CD14-positive monocyte (primary cell): ENCODE data around the gene PTOV1. TPM values are rescaled to one million over a fixed set of nuclear protein-coding genes. Genes with fewer than 3 reads are reported as not detected.

ENCODE experiments used
- DNase-seq, 3 donors: peaks; one replicate each; pipeline ENCODE4 v3.0.0-alpha.2; 2011 to 2022
- H2AFZ ChIP-seq: 2 replicates; pipeline ENCODE4 v1.6.0; 2012; ENCODE audit warnings: mild to moderate bottlenecking, low read depth, low read length, inconsistent platforms; ENCODE audit not compliant: insufficient read depth, poor library complexity, severe bottlenecking
- H3K27ac ChIP-seq, 2 donors: 1 replicate in 1 of 2; 2 replicates in 1 of 2; pipeline ENCODE4 v1.5.1; 2012 to 2013; ENCODE audit warnings: low read length in 2 of 2, control low read depth in 1 of 2, inconsistent platforms in 1 of 2, low read depth in 1 of 2, mild to moderate bottlenecking in 1 of 2
- H3K27me3 ChIP-seq, 2 donors: one replicate each; pipeline versions ENCODE4 v1.6.0 to v1.6.1; 2011 to 2013; ENCODE audit warnings: low read length in 2 of 2; ENCODE audit not compliant: control insufficient read depth in 2 of 2, insufficient read depth in 2 of 2
- H3K36me3 ChIP-seq, 2 donors: replicated peaks in 1 of 2; 1 replicate in 1 of 2; 2 replicates in 1 of 2; pipeline versions ENCODE4 v1.5.1 to v1.6.1; 2012 to 2013; ENCODE audit warnings: low read length in 2 of 2, control low read depth in 1 of 2, inconsistent platforms in 1 of 2, mild to moderate bottlenecking in 1 of 2; ENCODE audit not compliant: insufficient read depth in 2 of 2, control insufficient read depth in 1 of 2
- H3K4me1 ChIP-seq, 2 donors: 1 replicate in 1 of 2; 2 replicates in 1 of 2; pipeline versions ENCODE4 v1.5.1 to v1.6.1; 2012 to 2013; ENCODE audit warnings: low read length in 2 of 2, control low read depth in 1 of 2, inconsistent platforms in 1 of 2, mild to moderate bottlenecking in 1 of 2, moderate library complexity in 1 of 2; ENCODE audit not compliant: insufficient read depth in 2 of 2, control insufficient read depth in 1 of 2
- H3K4me2 ChIP-seq: replicated peaks from 2 replicates; pipeline ENCODE3; 2012; ENCODE audit warnings: low read length, moderate library complexity, mild to moderate bottlenecking; ENCODE audit not compliant: poor library complexity, severe bottlenecking; ENCODE audit errors: extremely low read depth
- H3K4me3 ChIP-seq, 3 experiments: fragments of 200-600 bp in 1 of 3; sonication (generic) in 1 of 3; replicated peaks in 1 of 3; 1 replicate in 2 of 3; 2 replicates in 1 of 3; pipeline ENCODE4 v1.5.1; 2011 to 2013; ENCODE audit warnings: low read length in 3 of 3, mild to moderate bottlenecking in 3 of 3, control low read depth in 2 of 3, low read depth in 2 of 3, inconsistent platforms in 1 of 3, moderate library complexity in 1 of 3
- H3K79me2 ChIP-seq: 2 replicates; pipeline ENCODE4 v1.6.0; 2012; ENCODE audit warnings: mild to moderate bottlenecking, control low read depth, inconsistent platforms, low read length, moderate library complexity; ENCODE audit not compliant: insufficient read depth
- H3K9ac ChIP-seq: 2 replicates; pipeline ENCODE4 v1.6.0; 2017; ENCODE audit warnings: low read length, mild to moderate bottlenecking; ENCODE audit not compliant: insufficient read depth, poor library complexity, severe bottlenecking
- H3K9me3 ChIP-seq, 2 donors: replicated peaks in 1 of 2; 1 replicate in 1 of 2; 2 replicates in 1 of 2; pipeline versions ENCODE4 v1.5.1 to v1.6.1; 2012 to 2013; ENCODE audit warnings: low read length in 2 of 2, control low read depth in 1 of 2; ENCODE audit not compliant: control insufficient read depth in 1 of 2, insufficient read depth in 1 of 2
- H4K20me1 ChIP-seq: 2 replicates; pipeline ENCODE4 v1.6.0; 2012; ENCODE audit warnings: mild to moderate bottlenecking, low read length, control low read depth, moderate library complexity; ENCODE audit not compliant: insufficient read depth
- H3K27ac Mint-ChIP-seq, 7 donors: one replicate each; pipeline ENCODE4 v1.8.0; 2020; ENCODE audit warnings: mild to moderate bottlenecking in 7 of 7, mixed read lengths in 7 of 7, moderate library complexity in 6 of 7, inconsistent platforms in 2 of 7
- H3K27me3 Mint-ChIP-seq, 3 donors: one replicate each; pipeline ENCODE4 v1.8.0; 2021 to 2022; ENCODE audit warnings: low read depth in 3 of 3, mild to moderate bottlenecking in 3 of 3, mixed read lengths in 3 of 3, moderate library complexity in 3 of 3, inconsistent platforms in 1 of 3
- H3K36me3 Mint-ChIP-seq, 2 donors: one replicate each; pipeline ENCODE4 v1.8.0; 2020; ENCODE audit warnings: mixed read lengths in 2 of 2, inconsistent platforms in 1 of 2, mild to moderate bottlenecking in 1 of 2
- H3K4me1 Mint-ChIP-seq: one replicate; pipeline ENCODE4 v1.8.0; 2020; ENCODE audit warnings: mild to moderate bottlenecking, mixed read lengths
- H3K4me3 Mint-ChIP-seq, 2 donors: one replicate each; pipeline ENCODE4 v1.8.0; 2020; ENCODE audit warnings: mild to moderate bottlenecking in 2 of 2, mixed read lengths in 2 of 2, moderate library complexity in 1 of 2
- H3K9me3 Mint-ChIP-seq, 7 donors: one replicate each; pipeline ENCODE4 v1.8.0; 2020 to 2022; ENCODE audit warnings: mixed read lengths in 7 of 7, mild to moderate bottlenecking in 6 of 7, moderate library complexity in 6 of 7, inconsistent platforms in 2 of 7
- CTCF ChIP-seq: fragments of 200-600 bp; IDR thresholded peaks from one replicate; pipeline ENCODE4 v1.8.0; 2022; ENCODE audit warnings: antibody characterized with exemption, mild to moderate bottlenecking
- WGBS: methylation state at CpG from one replicate; pipeline ENCODE4 v1.1.5; 2013; ENCODE audit warnings: missing lambda C conversion rate; ENCODE audit not compliant: insufficient coverage; 5-methylcytosine and 5-hydroxymethylcytosine counted together
- intact Hi-C, 2 donors: fragments of 100-400 bp; cut with micrococcal nuclease; formaldehyde crosslinking; loops; one replicate each; pipeline versions ENCODE4 v1.15.0 to v1.15.1; 2023
- polyA plus RNA-seq, 3 donors: library from polyadenylated mRNA; depleted of rRNA in 1 of 3; unstranded in 2 of 3; stranded (reverse) in 1 of 3; fragments of 300-500 nt in 2 of 3; fragments of >200 nt in 1 of 3; fragmentation: Illumina TruSeq in 2 of 3; gene quantifications; 1 replicate in 2 of 3; 2 replicates in 1 of 3; pipeline ENCODE4 v1.2.3, GENCODE V29; 2012 to 2021

The PTOV1 gene
- polyA plus RNA-seq, 3 donors: 18.3 to 67.9 (median 31.2) TPM

GRCh38 chr19:49895566-49896297 lies 44.8 kb downstream of the PTOV1 start:
- Histone ChIP-seq H2AFZ (no peak overlapping the region), H3K4me2 (peak overlapping the region; percentile 83), H3K27ac (peak overlapping the region; percentile 99 to 100), H3K4me3 (peak overlapping the region in 1 of 3 experiments; percentile 6), H3K9me3 (no peaks in the 10 kb centered on the region), H3K9ac (no peak overlapping the region), H3K27me3 (peaks cover 0 to 9% of the 10 kb centered on the region in 2 donors), H3K36me3 (no peaks in the 10 kb centered on the region), H3K4me1 (peaks cover 42 to 43% of the 10 kb centered on the region in 2 donors), H4K20me1 (no peaks in the 10 kb centered on the region), H3K79me2 (no peaks in the 10 kb centered on the region)
- Mint-ChIP-seq H3K9me3 (peaks cover 0 to 4% (median 0%) of the 10 kb centered on the region in 7 donors), H3K27me3 (peaks cover 20 to 32% (median 22%) of the 10 kb centered on the region in 3 donors), H3K4me3 (peak overlapping the region; percentile 76 to 87), H3K4me1 (peaks cover 48% of the 10 kb centered on the region), H3K27ac (peak overlapping the region; percentile 97 to 100 (median 99)), H3K36me3 (peaks cover 3 to 15% of the 10 kb centered on the region in 2 donors)
- intact Hi-C loops: no loop called here
- WGBS: 92% methylated on average over 8 of the region's 17 CpGs
- DNase-seq: no peak
- TF ChIP-seq CTCF: no peak

DNA sequence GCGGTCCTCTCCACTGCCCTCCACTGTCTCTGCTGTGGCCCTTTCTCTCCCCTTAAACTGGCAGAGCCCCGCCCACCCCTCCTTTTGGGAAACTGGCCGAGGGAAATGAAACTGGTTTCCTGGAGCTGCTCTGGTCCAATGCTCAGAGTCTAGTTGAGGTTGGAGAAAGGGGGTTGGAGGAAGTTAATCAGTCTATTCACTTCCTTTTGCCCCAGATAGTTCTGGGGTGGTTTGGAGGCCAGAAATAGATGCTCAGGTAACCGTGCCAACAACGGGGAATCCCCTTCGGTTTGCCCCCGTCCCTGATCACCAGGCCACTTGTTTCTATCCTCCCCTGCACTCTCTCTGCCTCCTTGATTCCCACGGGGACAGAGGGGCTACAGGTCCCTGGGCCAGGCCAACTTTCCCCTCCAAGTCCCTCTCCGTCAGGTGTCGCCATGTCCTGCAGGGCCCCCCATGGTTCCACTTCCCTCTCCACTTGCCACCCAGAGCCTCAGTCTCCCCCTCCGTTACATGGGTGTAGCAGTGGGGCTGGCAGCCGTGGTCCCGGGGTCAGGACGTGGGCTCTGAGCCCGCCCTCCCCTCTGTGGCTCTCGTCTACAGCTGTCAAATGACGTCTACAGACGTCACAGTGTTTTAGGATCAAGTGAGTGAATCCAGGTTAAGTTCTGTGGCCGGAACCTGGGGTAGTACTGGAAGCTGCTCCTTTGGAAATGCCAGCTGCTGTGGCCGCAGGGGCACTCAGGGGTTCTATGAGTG lies 46.1 kb downstream of the PTOV1 start, which contains the start of gene IL4I1:
Gene IL4I1 (minus strand): TSS at position 25 of the 759 bp plus-strand sequence. CDS start 727 bp downstream, outside the sequence.
- H3K27me3 ChIP-seq: peaks cover 0 to 5% of the 10 kb centered on the region in 2 donors
- H3K4me3 ChIP-seq: peak within 1 kb of the TSS; percentile 3 to 72 (median 38)
- TF ChIP-seq CTCF: no peak
- H3K4me2 ChIP-seq: peak within 1 kb of the TSS; percentile 83
- Mint-ChIP-seq H3K27ac (peak within 1 kb of the TSS; percentile 97 to 100 (median 99)), H3K4me1 (peaks cover 44% of the 10 kb centered on the region), H3K9me3 (peaks cover 0 to 2% (median 0%) of the 10 kb centered on the region in 7 donors), H3K27me3 (peaks cover 14 to 19% (median 17%) of the 10 kb centered on the region in 3 donors), H3K36me3 (peaks cover 3 to 13% of the 10 kb centered on the region in 2 donors), H3K4me3 (peak within 1 kb of the TSS; percentile 76 to 87)
- H3K79me2 ChIP-seq: no peaks in the 10 kb centered on the region
- peak; percentile 91 for DNase-seq
- H3K27ac ChIP-seq: peak within 1 kb of the TSS; percentile 99 to 100
- intact Hi-C loops: loop anchor here in 1 of 2 donors (1.0 kb wide), 1 partner anchor 31 kb away; no protein-coding TSS in a partner anchor
- H4K20me1 ChIP-seq: no peaks in the 10 kb centered on the region
- no peak within 1 kb of the TSS for H2AFZ ChIP-seq
- H3K4me1 ChIP-seq: peaks cover 42 to 43% of the 10 kb centered on the region in 2 donors
- no peaks in the 10 kb centered on the region for H3K9me3 ChIP-seq
- H3K9ac ChIP-seq: peak within 1 kb of the TSS; percentile 83
- 2% methylated on average over 11 of the region's 20 CpGs for WGBS
- no peaks in the 10 kb centered on the region for H3K36me3 ChIP-seq
